Kidney (tissue), 14 donors: ENCODE data around the gene GPC6. TPM values are rescaled to one million over a fixed set of nuclear protein-coding genes. Genes with fewer than 3 reads are reported as not detected.

Experiments
- DNase-seq, 5 donors: peaks; one replicate each; pipeline ENCODE4 v3.0.0-alpha.2; 2013 to 2020
- FAIRE-seq: peaks from 2 replicates; lab custom pipeline; 2012; peaks lifted over from hg19 to GRCh38; lab: Jason Lieb, UNC
- H3K27ac ChIP-seq, 2 donors: one replicate each; pipeline ENCODE4 v1.7.0; 2013; ENCODE audit warnings: low read depth in 2 of 2, low read length in 2 of 2, inconsistent platforms in 1 of 2
- H3K27me3 ChIP-seq: one replicate; pipeline ENCODE4 v1.7.1; 2013; ENCODE audit warnings: low read length, inconsistent platforms; ENCODE audit not compliant: control insufficient read depth, insufficient read depth
- H3K36me3 ChIP-seq, 3 donors: one replicate each; pipeline versions ENCODE4 v1.7.0 to v1.7.1; 2013; ENCODE audit warnings: low read length in 3 of 3, control low read depth in 1 of 3, inconsistent platforms in 1 of 3; ENCODE audit not compliant: insufficient read depth in 3 of 3, control insufficient read depth in 2 of 3
- H3K4me1 ChIP-seq, 3 donors: one replicate each; pipeline versions ENCODE4 v1.7.0 to v1.7.1; 2013; ENCODE audit warnings: low read length in 3 of 3, inconsistent platforms in 1 of 3, low read depth in 1 of 3; ENCODE audit not compliant: control insufficient read depth in 2 of 3, insufficient read depth in 2 of 3
- H3K4me3 ChIP-seq, 3 donors: one replicate each; pipeline versions ENCODE4 v1.7.0 to v1.8.1; 2013; ENCODE audit warnings: low read length in 3 of 3, control low read depth in 1 of 3, inconsistent platforms in 1 of 3
- H3K9ac ChIP-seq, 3 donors: one replicate each; pipeline versions ENCODE4 v1.7.0 to v1.7.1; 2013; ENCODE audit warnings: low read length in 3 of 3, control low read depth in 1 of 3, inconsistent platforms in 1 of 3
- H3K9me3 ChIP-seq, 3 donors: one replicate each; pipeline versions ENCODE4 v1.7.0 to v1.7.1; 2013; ENCODE audit warnings: low read length in 3 of 3, control low read depth in 1 of 3, inconsistent platforms in 1 of 3; ENCODE audit not compliant: control insufficient read depth in 2 of 3, insufficient read depth in 1 of 3
- CTCF ChIP-seq: IDR thresholded peaks from 3 replicates; pipeline ENCODE4 v1.5.1; 2012; ENCODE audit warnings: mild to moderate bottlenecking, moderate library complexity, borderline replicate concordance; ENCODE audit not compliant: insufficient read depth; ENCODE audit errors: extremely low read depth
- intact Hi-C: fragments of 100-400 bp; cut with DNase I; formaldehyde crosslinking; loops from one replicate; pipeline ENCODE4 v1.11.1; 2022
- polyA plus RNA-seq: library from polyadenylated mRNA; stranded (reverse); fragments of 350-450 nt; fragmentation: Illumina TruSeq; extraction: RNeasy Lipid Tissue Mini Kit (QIAGEN cat#74804); gene quantifications from one replicate; pipeline ENCODE4 v1.2.3, GENCODE V29; 2014; ENCODE audit warnings: low read depth, low replicate concordance; ENCODE audit not compliant: insufficient read depth
- total RNA-seq: library from RNA; stranded (reverse); fragmentation: NEBNext Ultra II Directional; extraction: Animal tissue kit (Norgen Biotek cat#: 25700); gene quantifications from one replicate; pipeline ENCODE4 v1.2.1, GENCODE V29; 2021
- donor health status: control.
- donor health status: control.
- donor health status: control.
- donor health status: control.
- donor health status: control.
- donor health status: DM: yes; HTN: yes; CAD: no.
- donor health status: Normal renal cell carcinoma (clear cell type).

The GPC6 gene
- total and polyA plus RNA-seq, 2 donors from 2014 or later = 6.2 to 15.5 TPM

GRCh38 chr13:93984052-93984451 lies 757.4 kb downstream of the GPC6 start:
- Histone ChIP-seq H3K9ac (no peak overlapping the region), H3K4me3 (no peak overlapping the region), H3K27ac (no peak overlapping the region), H3K9me3 (no peaks in the 10 kb centered on the region), H3K4me1 (no peaks in the 10 kb centered on the region), H3K36me3 (no peaks in the 10 kb centered on the region), H3K27me3 (no peaks in the 10 kb centered on the region)
- FAIRE-seq (no peak), DNase-seq (no peak)
- intact Hi-C loops = no loop called here
- no peak for TF ChIP-seq CTCF

- FAIRE-seq = no peak
- no peak for TF ChIP-seq CTCF
These were observed 758.3 kb downstream of the GPC6 start for GRCh38 chr13:93984876-93985275.

GRCh38 chr13:93987458-93987857 lies 760.9 kb downstream of the GPC6 start:
- no peaks in the 10 kb centered on the region for H3K9me3 ChIP-seq
- TF ChIP-seq CTCF = no peak
- no peaks in the 10 kb centered on the region for H3K27me3 ChIP-seq
- intact Hi-C loops = no loop called here
- H3K27ac ChIP-seq = no peak overlapping the region
- H3K36me3 ChIP-seq = no peaks in the 10 kb centered on the region
- no peak overlapping the region for H3K4me3 ChIP-seq
- DNase-seq (no peak), FAIRE-seq (no peak)
- H3K4me1 ChIP-seq = no peaks in the 10 kb centered on the region
- no peak overlapping the region for H3K9ac ChIP-seq

More at GRCh38 chr13:93984876-93985275, 758.3 kb downstream of the GPC6 start:
- DNase-seq = no peak
- Histone ChIP-seq H3K4me1 (no peaks in the 10 kb centered on the region), H3K4me3 (no peak overlapping the region), H3K9me3 (no peaks in the 10 kb centered on the region), H3K27ac (no peak overlapping the region), H3K36me3 (no peaks in the 10 kb centered on the region), H3K9ac (no peak overlapping the region), H3K27me3 (no peaks in the 10 kb centered on the region)
- intact Hi-C loops = no loop called here

GRCh38 chr13:93991569-93991968 lies 765.0 kb downstream of the GPC6 start:
- no peak overlapping the region for H3K4me3 ChIP-seq
- no peaks in the 10 kb centered on the region for H3K9me3 ChIP-seq
- DNase-seq (no peak), FAIRE-seq (no peak)
- H3K36me3 ChIP-seq = no peaks in the 10 kb centered on the region
- no peak overlapping the region for H3K27ac ChIP-seq
- intact Hi-C loops = no loop called here
- H3K9ac ChIP-seq = no peak overlapping the region
- H3K27me3 ChIP-seq = no peaks in the 10 kb centered on the region
- no peak for TF ChIP-seq CTCF
- no peaks in the 10 kb centered on the region for H3K4me1 ChIP-seq
